KMS-11 (cell line): Measurements from ENCODE around the gene CRTC3.
A peak's percentile ranks its signal among the peaks of the same experiment; 100 is the strongest.

Experiments used
- H2AFZ ChIP-seq: fragments of 200-600 bp; sonication (generic); 2 replicates; pipeline ENCODE4 v1.6.1; 2016; ENCODE audit warnings: antibody characterized with exemption, mixed run types, low read depth
- H3K27ac ChIP-seq: fragments of 200-600 bp; sonication (generic); 2 replicates; pipeline ENCODE4 v1.6.1; 2016; ENCODE audit warnings: mild to moderate bottlenecking, mixed run types
- H3K27me3 ChIP-seq: fragments of 200-600 bp; sonication (generic); 2 replicates; pipeline ENCODE4 v1.6.1; 2017; ENCODE audit warnings: mild to moderate bottlenecking, low read depth, mixed run types, moderate library complexity; ENCODE audit not compliant: insufficient read depth
- H3K36me3 ChIP-seq: fragments of 200-600 bp; sonication (generic); 2 replicates; pipeline ENCODE4 v1.6.1; 2017; ENCODE audit warnings: mild to moderate bottlenecking, mixed run types; ENCODE audit not compliant: insufficient read depth
- H3K4me1 ChIP-seq: fragments of 200-600 bp; sonication (generic); 2 replicates; pipeline ENCODE4 v1.6.1; 2016; ENCODE audit warnings: mild to moderate bottlenecking, low read depth, mixed run types; ENCODE audit not compliant: poor library complexity, severe bottlenecking
- H3K4me2 ChIP-seq: fragments of 200-600 bp; sonication (generic); 2 replicates; pipeline ENCODE4 v1.7.0; 2016; ENCODE audit warnings: mild to moderate bottlenecking, mixed run types
- H3K4me3 ChIP-seq: fragments of 200-600 bp; sonication (generic); IDR thresholded peaks from 2 replicates; pipeline ENCODE4 v1.6.1; 2017; ENCODE audit warnings: low read depth, low read length, mixed read lengths; ENCODE audit not compliant: insufficient read depth
- H3K79me2 ChIP-seq: fragments of 200-600 bp; sonication (generic); 2 replicates; pipeline ENCODE4 v1.6.1; 2016; ENCODE audit warnings: low read depth, mixed run types; ENCODE audit not compliant: insufficient read depth
- H3K9ac ChIP-seq: fragments of 200-600 bp; sonication (generic); 2 replicates; pipeline ENCODE4 v1.6.1; 2016; ENCODE audit warnings: mild to moderate bottlenecking, mixed run types
- H4K20me1 ChIP-seq: fragments of 200-600 bp; sonication (generic); 2 replicates; pipeline ENCODE4 v1.6.1; 2016; ENCODE audit warnings: mild to moderate bottlenecking, mixed run types; ENCODE audit not compliant: insufficient read depth
- CTCF ChIP-seq: fragments of 200-600 bp; sonication (generic); conservative IDR thresholded peaks from 2 replicates; pipeline ENCODE4 v1.6.1; 2017; ENCODE audit warnings: low read depth, mild to moderate bottlenecking, antibody characterized with exemption, low read length, moderate library complexity, mixed read lengths

Gene CRTC3

GRCh38 chr15:90530250-90531051 lies 728 bp downstream of the CRTC3 start:
- H3K27ac ChIP-seq = no peak overlapping the region
- H3K4me3 ChIP-seq = no peak overlapping the region
- H3K36me3 ChIP-seq = no peaks in the 10 kb centered on the region
- H3K4me1 ChIP-seq = peaks cover 14% of the 10 kb centered on the region
- peak overlapping the region; percentile 83 for H2AFZ ChIP-seq
- peak overlapping the region; percentile 53; the same call in 1 of the 2 replicates for H3K9ac ChIP-seq
- no peak for TF ChIP-seq CTCF
- no peaks in the 10 kb centered on the region for H4K20me1 ChIP-seq
- H3K4me2 ChIP-seq = peak overlapping the region; percentile 83
- H3K27me3 ChIP-seq = no peaks in the 10 kb centered on the region
- peaks cover 16% of the 10 kb centered on the region; the same call in 1 of the 2 replicates for H3K79me2 ChIP-seq

- Histone ChIP-seq H3K9ac (no peak overlapping the region), H3K36me3 (no peaks in the 10 kb centered on the region), H3K27me3 (no peaks in the 10 kb centered on the region), H4K20me1 (no peaks in the 10 kb centered on the region), H3K4me1 (peaks cover 17% of the 10 kb centered on the region), H3K27ac (no peak overlapping the region), H3K4me2 (peak overlapping the region; percentile 83), H3K79me2 (peaks cover 16% of the 10 kb centered on the region; the same call in 1 of the 2 replicates), H2AFZ (no peak overlapping the region), H3K4me3 (no peak overlapping the region)
- no peak for TF ChIP-seq CTCF
Observed at GRCh38 chr15:90531147-90531546, 1.4 kb downstream of the CRTC3 start.

GRCh38 chr15:90535254-90535653 lies 5.5 kb downstream of the CRTC3 start:
- Histone ChIP-seq H3K36me3 (no peaks in the 10 kb centered on the region), H3K9ac (no peak overlapping the region), H2AFZ (no peak overlapping the region), H3K27me3 (no peaks in the 10 kb centered on the region), H4K20me1 (no peaks in the 10 kb centered on the region), H3K4me1 (peaks cover 17% of the 10 kb centered on the region), H3K27ac (no peak overlapping the region), H3K4me3 (no peak overlapping the region), H3K79me2 (peaks cover 16% of the 10 kb centered on the region; the same call in 1 of the 2 replicates), H3K4me2 (no peak overlapping the region)
- TF ChIP-seq CTCF = no peak

GRCh38 chr15:90539789-90540188 lies 10.1 kb downstream of the CRTC3 start:
- Histone ChIP-seq H4K20me1 (no peaks in the 10 kb centered on the region), H3K27me3 (no peaks in the 10 kb centered on the region), H2AFZ (no peak overlapping the region), H3K4me3 (no peak overlapping the region), H3K9ac (no peak overlapping the region), H3K36me3 (no peaks in the 10 kb centered on the region), H3K4me2 (no peak overlapping the region), H3K27ac (no peak overlapping the region), H3K79me2 (no peaks in the 10 kb centered on the region; the same call in 1 of the 2 replicates), H3K4me1 (peaks cover 5% of the 10 kb centered on the region)
- no peak for TF ChIP-seq CTCF
